MM.1S (cell line): ENCODE data around the gene PXT1.

Experiments
- CTCF ChIP-seq: fragments of 300-600 bp; sonication (generic); IDR thresholded peaks from 2 replicates; pipeline ENCODE4 v1.5.1; 2016; ENCODE audit warnings: antibody characterized with exemption, low read length, mixed read lengths
- EZH2 ChIP-seq: fragments of 300-600 bp; sonication (generic); optimal IDR thresholded peaks from 2 replicates; pipeline ENCODE3; 2017; ENCODE audit warnings: low read depth, mild to moderate bottlenecking, antibody characterized with exemption, low read length, mixed read lengths

- TF ChIP-seq EZH2 (no peak), CTCF (no peak)
These were observed 89.2 kb downstream of the PXT1 start for GRCh38 chr6:36353411-36353915.
